ENCODE results near the gene NPHP3.
"Not testable (repeated sequence)": the region's sequence is repeated elsewhere in the genome, so short reads cannot be mapped to it uniquely, and the experiment has no call there.

Gene NPHP3

DNA sequence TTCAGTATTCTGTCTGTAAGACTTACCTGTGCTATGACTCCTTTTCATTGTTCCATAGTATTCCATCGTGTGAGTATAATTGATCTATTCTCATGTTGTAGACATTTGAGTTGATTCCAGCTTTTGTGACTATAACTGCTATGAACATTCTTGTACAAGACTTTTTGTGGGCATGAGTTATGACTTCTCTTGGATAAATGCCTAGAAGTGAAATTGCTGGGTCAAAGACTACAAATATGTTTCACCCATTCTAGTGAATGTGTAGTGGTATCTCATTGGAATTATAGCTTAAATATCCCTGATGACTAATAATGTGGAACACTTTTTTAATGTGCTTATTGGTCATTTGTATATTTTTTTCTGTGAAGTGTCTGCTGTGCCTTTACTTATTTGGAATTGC lies 27.6 kb upstream of the NPHP3 start:
- WGBS: no CpG with 5 or more reads among the region's 1 CpG
- H2AK5ac ChIP-seq (ENCODE audit: low read length, severe bottlenecking): no peak overlapping the region
- no peak overlapping the region for H2BK5ac ChIP-seq (ENCODE audit: low read depth, low read length, poor library complexity, severe bottlenecking)

GRCh38 chr3:132746720-132747119 lies 24.5 kb upstream of the NPHP3 start:
- not testable (repeated sequence) for H3K18ac ChIP-seq (ENCODE audit: low read depth in 1 of 2, low read length in 2 of 2); H3K14ac ChIP-seq (ENCODE audit: low read length in 2 of 2); H2BK15ac ChIP-seq (ENCODE audit: low read depth, poor library complexity, severe bottlenecking); H3K4me2 ChIP-seq (ENCODE audit: low read length, poor library complexity, severe bottlenecking); H3K36me3 ChIP-seq (ENCODE audit: control insufficient read depth in 1 of 2, insufficient read depth in 2 of 2, low read depth in 1 of 2, low read length in 2 of 2); H3K9ac ChIP-seq (ENCODE audit: low read length); H3K79me1 ChIP-seq (replicated peaks; ENCODE audit: low read length, poor library complexity, severe bottlenecking); H4K8ac ChIP-seq (ENCODE audit: low read length); H3K27me3 ChIP-seq (ENCODE audit: control insufficient read depth in 1 of 2, insufficient read depth in 1 of 2, low read length in 2 of 2); H3K9me3 ChIP-seq (ENCODE audit: control insufficient read depth, low read length); H3K4me3 ChIP-seq (ENCODE audit: insufficient read depth in 1 of 2, low read depth in 1 of 2, low read length in 2 of 2); H2BK120ac ChIP-seq (ENCODE audit: low read depth, low read length); H3K23ac ChIP-seq (ENCODE audit: low read length in 2 of 2); H2AK5ac ChIP-seq (ENCODE audit: low read length, severe bottlenecking); DNase-seq; H3K27ac ChIP-seq (ENCODE audit: low read length, poor library complexity, severe bottlenecking); H3K4me1 ChIP-seq (ENCODE audit: control insufficient read depth, insufficient read depth, low read depth, low read length); H2BK5ac ChIP-seq (ENCODE audit: low read depth, low read length, poor library complexity, severe bottlenecking); H4K91ac ChIP-seq (ENCODE audit: low read length); H2BK12ac ChIP-seq (ENCODE audit: low read length in 2 of 2); H3K4ac ChIP-seq (ENCODE audit: low read depth in 1 of 2, low read length in 2 of 2)
- H2AFZ ChIP-seq (ENCODE audit: low read depth, low read length): peak overlapping the region; percentile 24
- WGBS: 81% methylated on average over 9 of the region's 9 CpGs

More for the DNA sequence above, 27.6 kb upstream of the NPHP3 start:
- H3K9me3 ChIP-seq (ENCODE audit: control insufficient read depth, low read length): no peaks in the 10 kb centered on the region
- H3K9ac ChIP-seq (ENCODE audit: low read length): no peak overlapping the region
- no peak overlapping the region for H4K8ac ChIP-seq (ENCODE audit: low read length)
- H3K23ac ChIP-seq (ENCODE audit: low read length in 2 of 2): no peak overlapping the region
- no peak overlapping the region for H2AFZ ChIP-seq (ENCODE audit: low read depth, low read length)
- H3K79me1 ChIP-seq (replicated peaks; ENCODE audit: low read length, poor library complexity, severe bottlenecking): no peaks in the 10 kb centered on the region
- no peak overlapping the region for H3K18ac ChIP-seq (ENCODE audit: low read depth in 1 of 2, low read length in 2 of 2)
- no peak overlapping the region for H2BK12ac ChIP-seq (ENCODE audit: low read length in 2 of 2)
- H2BK15ac ChIP-seq (ENCODE audit: low read depth, poor library complexity, severe bottlenecking): no peak overlapping the region
- H3K4ac ChIP-seq (ENCODE audit: low read depth in 1 of 2, low read length in 2 of 2): no peak overlapping the region
- no peak for DNase-seq
- H3K4me3 ChIP-seq (ENCODE audit: insufficient read depth in 1 of 2, low read depth in 1 of 2, low read length in 2 of 2): no peak overlapping the region
- no peak overlapping the region for H3K4me2 ChIP-seq (ENCODE audit: low read length, poor library complexity, severe bottlenecking)
- no peaks in the 10 kb centered on the region for H3K27me3 ChIP-seq (ENCODE audit: control insufficient read depth in 1 of 2, insufficient read depth in 1 of 2, low read length in 2 of 2)
- no peak overlapping the region for H2BK120ac ChIP-seq (ENCODE audit: low read depth, low read length)
- H3K27ac ChIP-seq (ENCODE audit: low read length, poor library complexity, severe bottlenecking): no peak overlapping the region
- H3K4me1 ChIP-seq (ENCODE audit: control insufficient read depth, insufficient read depth, low read depth, low read length): no peaks in the 10 kb centered on the region
- no peak overlapping the region for H3K14ac ChIP-seq (ENCODE audit: low read length in 2 of 2)
- no peak overlapping the region for H4K91ac ChIP-seq (ENCODE audit: low read length)
- H3K36me3 ChIP-seq (ENCODE audit: control insufficient read depth in 1 of 2, insufficient read depth in 2 of 2, low read depth in 1 of 2, low read length in 2 of 2): no peaks in the 10 kb centered on the region

DNA sequence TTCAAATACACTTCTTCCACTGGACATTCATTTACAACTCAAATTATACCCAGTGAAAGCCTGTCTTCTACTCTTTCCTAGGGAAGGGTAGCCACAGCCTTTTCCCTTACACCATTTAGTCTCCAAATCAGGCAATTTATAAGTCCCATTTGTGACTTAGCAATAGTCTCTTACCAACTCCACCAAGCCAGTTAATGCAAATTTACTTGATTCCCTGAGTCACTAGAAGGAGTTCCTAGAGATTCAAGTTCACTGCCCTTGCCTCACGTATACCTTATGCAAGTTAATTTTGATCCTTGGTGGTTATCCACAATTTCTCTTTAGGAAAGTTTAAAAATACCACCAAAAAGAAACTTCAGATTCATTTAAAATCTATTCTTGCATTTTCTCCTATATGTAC lies 16.1 kb upstream of the NPHP3 start:
- Histone ChIP-seq H3K4ac (ENCODE audit: low read depth in 1 of 2, low read length in 2 of 2) (no peak overlapping the region), H3K4me3 (ENCODE audit: insufficient read depth in 1 of 2, low read depth in 1 of 2, low read length in 2 of 2) (no peak overlapping the region), H3K4me2 (ENCODE audit: low read length, poor library complexity, severe bottlenecking) (no peak overlapping the region), H2BK5ac (ENCODE audit: low read depth, low read length, poor library complexity, severe bottlenecking) (no peak overlapping the region), H3K79me1 (replicated peaks; ENCODE audit: low read length, poor library complexity, severe bottlenecking) (no peaks in the 10 kb centered on the region), H2BK15ac (ENCODE audit: low read depth, poor library complexity, severe bottlenecking) (no peak overlapping the region), H2BK120ac (ENCODE audit: low read depth, low read length) (no peak overlapping the region), H3K23ac (ENCODE audit: low read length in 2 of 2) (no peak overlapping the region), H2AK5ac (ENCODE audit: low read length, severe bottlenecking) (no peak overlapping the region), H4K91ac (ENCODE audit: low read length) (no peak overlapping the region), H2BK12ac (ENCODE audit: low read length in 2 of 2) (no peak overlapping the region), H4K8ac (ENCODE audit: low read length) (no peak overlapping the region), H3K4me1 (ENCODE audit: control insufficient read depth, insufficient read depth, low read depth, low read length) (no peaks in the 10 kb centered on the region), H3K14ac (ENCODE audit: low read length in 2 of 2) (no peak overlapping the region), H3K9me3 (ENCODE audit: control insufficient read depth, low read length) (no peaks in the 10 kb centered on the region), H3K36me3 (ENCODE audit: control insufficient read depth in 1 of 2, insufficient read depth in 2 of 2, low read depth in 1 of 2, low read length in 2 of 2) (no peaks in the 10 kb centered on the region), H3K27me3 (ENCODE audit: control insufficient read depth in 1 of 2, insufficient read depth in 1 of 2, low read length in 2 of 2) (no peaks in the 10 kb centered on the region), H3K18ac (ENCODE audit: low read depth in 1 of 2, low read length in 2 of 2) (no peak overlapping the region), H2AFZ (ENCODE audit: low read depth, low read length) (no peak overlapping the region), H3K9ac (ENCODE audit: low read length) (no peak overlapping the region), H3K27ac (ENCODE audit: low read length, poor library complexity, severe bottlenecking) (no peak overlapping the region)
- no CpG with 5 or more reads among the region's 1 CpG for WGBS
- no peak for DNase-seq

GRCh38 chr3:132735589-132735988 lies 13.4 kb upstream of the NPHP3 start:
- Histone ChIP-seq H3K9me3 (ENCODE audit: control insufficient read depth, low read length) (no peaks in the 10 kb centered on the region), H3K9ac (ENCODE audit: low read length) (no peak overlapping the region), H3K23ac (ENCODE audit: low read length in 2 of 2) (no peak overlapping the region), H3K4me2 (ENCODE audit: low read length, poor library complexity, severe bottlenecking) (no peak overlapping the region), H3K36me3 (ENCODE audit: control insufficient read depth in 1 of 2, insufficient read depth in 2 of 2, low read depth in 1 of 2, low read length in 2 of 2) (no peaks in the 10 kb centered on the region), H2BK120ac (ENCODE audit: low read depth, low read length) (no peak overlapping the region), H3K4me3 (ENCODE audit: insufficient read depth in 1 of 2, low read depth in 1 of 2, low read length in 2 of 2) (no peak overlapping the region), H2BK5ac (ENCODE audit: low read depth, low read length, poor library complexity, severe bottlenecking) (no peak overlapping the region), H2BK15ac (ENCODE audit: low read depth, poor library complexity, severe bottlenecking) (no peak overlapping the region), H3K14ac (ENCODE audit: low read length in 2 of 2) (no peak overlapping the region), H2BK12ac (ENCODE audit: low read length in 2 of 2) (no peak overlapping the region), H4K8ac (ENCODE audit: low read length) (no peak overlapping the region), H3K4ac (ENCODE audit: low read depth in 1 of 2, low read length in 2 of 2) (no peak overlapping the region), H3K4me1 (ENCODE audit: control insufficient read depth, insufficient read depth, low read depth, low read length) (no peaks in the 10 kb centered on the region), H4K91ac (ENCODE audit: low read length) (no peak overlapping the region), H3K27ac (ENCODE audit: low read length, poor library complexity, severe bottlenecking) (no peak overlapping the region), H3K79me1 (replicated peaks; ENCODE audit: low read length, poor library complexity, severe bottlenecking) (no peaks in the 10 kb centered on the region), H2AK5ac (ENCODE audit: low read length, severe bottlenecking) (no peak overlapping the region), H3K18ac (ENCODE audit: low read depth in 1 of 2, low read length in 2 of 2) (no peak overlapping the region), H3K27me3 (ENCODE audit: control insufficient read depth in 1 of 2, insufficient read depth in 1 of 2, low read length in 2 of 2) (peaks cover 2 to 4% of the 10 kb centered on the region in 2 experiments), H2AFZ (ENCODE audit: low read depth, low read length) (no peak overlapping the region)
- no peak for DNase-seq
